ENCODE measurements around the gene MBLAC2. TPM values are rescaled to one million over a fixed set of nuclear protein-coding genes. Genes with fewer than 3 reads are reported as not detected.

Gene MBLAC2
- polyA plus RNA-seq, 1 of the 3 experiments (the other 2 are of a cell fraction) = 2.0 TPM

DNA sequence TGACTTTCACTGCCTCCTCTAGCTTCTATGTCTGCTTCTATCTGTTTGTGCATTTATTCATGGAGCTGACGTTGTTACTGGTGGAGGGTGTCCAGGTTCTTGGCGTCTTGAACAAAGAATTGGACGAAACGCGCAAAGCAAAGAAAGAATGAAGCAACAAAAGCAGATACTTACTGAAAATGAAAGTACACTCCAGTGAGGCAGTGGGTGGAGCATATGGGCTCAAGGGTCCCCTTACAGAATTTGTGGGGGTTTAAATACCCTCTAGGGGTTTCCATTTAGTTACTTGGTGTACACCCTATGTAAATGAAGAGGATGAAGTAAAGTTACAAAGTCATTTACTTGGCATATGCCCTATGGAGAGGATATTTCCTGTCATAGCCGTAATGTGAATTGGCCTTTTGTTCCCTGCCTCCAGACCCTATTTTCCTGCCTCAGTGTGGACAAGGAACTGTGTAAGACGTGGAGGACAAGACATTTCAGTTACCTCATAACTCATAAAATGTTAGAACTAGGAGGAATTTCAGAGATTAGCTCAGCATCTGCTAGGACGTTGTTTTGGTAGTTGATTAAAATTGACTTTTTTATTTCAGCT lies 3.1 kb upstream of the MBLAC2 start:
- Histone ChIP-seq H3K4me1 (ENCODE audit: control insufficient read depth in 1 of 2, insufficient read depth in 2 of 2, low read depth in 1 of 2, low read length in 1 of 2) (peaks cover 4 to 21% of the 10 kb centered on the region in 2 experiments; a peak in 3 of 4 replicates), H3K36me3 (replicated peaks in 1 of 2; ENCODE audit: control insufficient read depth in 1 of 2, insufficient read depth in 2 of 2, low read length in 1 of 2) (no peaks in the 10 kb centered on the region), H3K27ac (ENCODE audit: low read depth in 2 of 2, low read length in 1 of 2) (no peak overlapping the region), H4K20me1 (ENCODE audit: insufficient read depth) (no peaks in the 10 kb centered on the region), H3K4me3 (ENCODE audit: low read depth in 2 of 2, low read length in 1 of 2) (no peak overlapping the region), H3K9me3 (no peaks in the 10 kb centered on the region), H3K9me2 (no peaks in the 10 kb centered on the region), H3K4me2 (no peak overlapping the region), H3K9ac (no peak overlapping the region), H2AFZ (ENCODE audit: low read depth) (no peak overlapping the region), H3K79me2 (ENCODE audit: insufficient read depth) (peaks cover 13% of the 10 kb centered on the region; the same call in 1 of the 2 replicates), H3F3A (replicated peaks; ENCODE audit: insufficient read depth) (no peaks in the 10 kb centered on the region), H3K27me3 (ENCODE audit: insufficient read depth) (no peaks in the 10 kb centered on the region)
- TF ChIP-seq NFIC (IDR thresholded peaks at IDR 0.05; ENCODE audit: borderline replicate concordance) = no peak
- TF ChIP-seq RCOR1 (IDR thresholded peaks at IDR 0.05; ENCODE audit: low read length) = no peak
- no peak for TF ChIP-seq EP300 (IDR thresholded peaks at IDR 0.05; ENCODE audit: borderline replicate concordance in 1 of 2, low read depth in 1 of 2, low read length in 1 of 2)
- no peak for TF ChIP-seq SMC3 (IDR thresholded peaks at IDR 0.05; ENCODE audit: low read depth, low read length)
- CTCF ChIA-PET = interaction anchor here (0.9 to 1.3 kb wide), 2 partner anchors 9 to 53 kb away, joined by 3 read pairs; no protein-coding TSS in a partner anchor
- no peak for DNase-seq
- WGBS (ENCODE audit: low lambda C conversion rate) = 92% methylated on average over 8 of the region's 8 CpGs
- POLR2A ChIA-PET = no interaction called here

DNA sequence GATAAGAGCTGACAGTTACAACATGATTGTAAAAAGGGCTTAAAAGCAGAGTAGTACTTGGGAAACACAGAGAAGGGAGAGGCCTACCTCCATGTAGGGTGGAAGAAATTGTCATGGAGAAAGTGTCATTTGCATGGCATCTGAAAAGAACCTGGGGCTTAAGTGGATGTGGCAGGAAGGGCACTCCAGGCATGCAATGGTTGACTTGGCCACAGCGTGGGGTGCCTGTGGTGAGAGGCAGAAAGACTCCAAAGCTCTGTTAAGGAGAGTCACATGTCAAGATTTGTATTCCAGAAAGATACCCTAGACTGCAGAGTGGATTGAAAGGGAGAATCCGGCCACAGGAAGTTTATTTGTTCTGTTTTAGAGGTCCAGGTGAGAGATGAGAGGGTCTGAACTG lies 2.5 kb upstream of the MBLAC2 start:
- no peaks in the 10 kb centered on the region for H3F3A ChIP-seq (replicated peaks; ENCODE audit: insufficient read depth)
- no peak overlapping the region for H3K9ac ChIP-seq
- H3K36me3 ChIP-seq (replicated peaks in 1 of 2; ENCODE audit: control insufficient read depth in 1 of 2, insufficient read depth in 2 of 2, low read length in 1 of 2) = no peaks in the 10 kb centered on the region
- CTCF ChIA-PET = interaction anchor here (0.6 to 1.3 kb wide), 4 partner anchors 9 to 133 kb away, joined by 3 to 4 read pairs (median 3); partner anchors contain the start of gene LYSMD3
- H3K27me3 ChIP-seq (ENCODE audit: insufficient read depth) = no peaks in the 10 kb centered on the region
- no peak overlapping the region for H3K27ac ChIP-seq (ENCODE audit: low read depth in 2 of 2, low read length in 1 of 2)
- POLR2A ChIA-PET = no interaction called here
- no peaks in the 10 kb centered on the region for H4K20me1 ChIP-seq (ENCODE audit: insufficient read depth)
- H3K4me1 ChIP-seq (ENCODE audit: control insufficient read depth in 1 of 2, insufficient read depth in 2 of 2, low read depth in 1 of 2, low read length in 1 of 2) = peaks cover 7 to 21% of the 10 kb centered on the region in 2 experiments; a peak in 3 of 4 replicates
- peaks cover 19% of the 10 kb centered on the region; the same call in 1 of the 2 replicates for H3K79me2 ChIP-seq (ENCODE audit: insufficient read depth)
- no peaks in the 10 kb centered on the region for H3K9me3 ChIP-seq
- 96% methylated on average over 2 of the region's 2 CpGs for WGBS (ENCODE audit: low lambda C conversion rate)
- TF ChIP-seq SMC3 (IDR thresholded peaks at IDR 0.05; ENCODE audit: low read depth, low read length) (no peak), NFIC (IDR thresholded peaks at IDR 0.05; ENCODE audit: borderline replicate concordance) (no peak), TAF1 (IDR thresholded peaks at IDR 0.05; ENCODE audit: borderline replicate concordance, low read depth, low read length) (no peak), TEAD4 (IDR thresholded peaks at IDR 0.05; ENCODE audit: borderline replicate concordance, insufficient read depth) (no peak), MEF2A (IDR thresholded peaks at IDR 0.05; ENCODE audit: borderline replicate concordance, low read depth) (no peak)
- TF ChIP-seq, protein P1, sequence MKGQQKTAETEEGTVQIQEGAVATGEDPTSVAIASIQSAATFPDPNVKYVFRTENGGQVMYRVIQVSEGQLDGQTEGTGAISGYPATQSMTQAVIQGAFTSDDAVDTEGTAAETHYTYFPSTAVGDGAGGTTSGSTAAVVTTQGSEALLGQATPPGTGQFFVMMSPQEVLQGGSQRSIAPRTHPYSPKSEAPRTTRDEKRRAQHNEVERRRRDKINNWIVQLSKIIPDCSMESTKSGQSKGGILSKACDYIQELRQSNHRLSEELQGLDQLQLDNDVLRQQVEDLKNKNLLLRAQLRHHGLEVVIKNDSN (IDR thresholded peaks at IDR 0.05; ENCODE audit: borderline replicate concordance, low read depth) = no peak
- TF ChIP-seq, protein P2, sequence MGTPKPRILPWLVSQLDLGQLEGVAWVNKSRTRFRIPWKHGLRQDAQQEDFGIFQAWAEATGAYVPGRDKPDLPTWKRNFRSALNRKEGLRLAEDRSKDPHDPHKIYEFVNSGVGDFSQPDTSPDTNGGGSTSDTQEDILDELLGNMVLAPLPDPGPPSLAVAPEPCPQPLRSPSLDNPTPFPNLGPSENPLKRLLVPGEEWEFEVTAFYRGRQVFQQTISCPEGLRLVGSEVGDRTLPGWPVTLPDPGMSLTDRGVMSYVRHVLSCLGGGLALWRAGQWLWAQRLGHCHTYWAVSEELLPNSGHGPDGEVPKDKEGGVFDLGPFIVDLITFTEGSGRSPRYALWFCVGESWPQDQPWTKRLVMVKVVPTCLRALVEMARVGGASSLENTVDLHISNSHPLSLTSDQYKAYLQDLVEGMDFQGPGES (IDR thresholded peaks at IDR 0.05; ENCODE audit: low read depth, low read length) = no peak
- TF ChIP-seq, protein P3, sequence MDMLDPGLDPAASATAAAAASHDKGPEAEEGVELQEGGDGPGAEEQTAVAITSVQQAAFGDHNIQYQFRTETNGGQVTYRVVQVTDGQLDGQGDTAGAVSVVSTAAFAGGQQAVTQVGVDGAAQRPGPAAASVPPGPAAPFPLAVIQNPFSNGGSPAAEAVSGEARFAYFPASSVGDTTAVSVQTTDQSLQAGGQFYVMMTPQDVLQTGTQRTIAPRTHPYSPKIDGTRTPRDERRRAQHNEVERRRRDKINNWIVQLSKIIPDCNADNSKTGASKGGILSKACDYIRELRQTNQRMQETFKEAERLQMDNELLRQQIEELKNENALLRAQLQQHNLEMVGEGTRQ (IDR thresholded peaks at IDR 0.05; ENCODE audit: borderline replicate concordance, low read depth, low read length) = no peak
- TF ChIP-seq, protein P4, sequence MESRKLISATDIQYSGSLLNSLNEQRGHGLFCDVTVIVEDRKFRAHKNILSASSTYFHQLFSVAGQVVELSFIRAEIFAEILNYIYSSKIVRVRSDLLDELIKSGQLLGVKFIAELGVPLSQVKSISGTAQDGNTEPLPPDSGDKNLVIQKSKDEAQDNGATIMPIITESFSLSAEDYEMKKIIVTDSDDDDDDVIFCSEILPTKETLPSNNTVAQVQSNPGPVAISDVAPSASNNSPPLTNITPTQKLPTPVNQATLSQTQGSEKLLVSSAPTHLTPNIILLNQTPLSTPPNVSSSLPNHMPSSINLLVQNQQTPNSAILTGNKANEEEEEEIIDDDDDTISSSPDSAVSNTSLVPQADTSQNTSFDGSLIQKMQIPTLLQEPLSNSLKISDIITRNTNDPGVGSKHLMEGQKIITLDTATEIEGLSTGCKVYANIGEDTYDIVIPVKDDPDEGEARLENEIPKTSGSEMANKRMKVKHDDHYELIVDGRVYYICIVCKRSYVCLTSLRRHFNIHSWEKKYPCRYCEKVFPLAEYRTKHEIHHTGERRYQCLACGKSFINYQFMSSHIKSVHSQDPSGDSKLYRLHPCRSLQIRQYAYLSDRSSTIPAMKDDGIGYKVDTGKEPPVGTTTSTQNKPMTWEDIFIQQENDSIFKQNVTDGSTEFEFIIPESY (IDR thresholded peaks at IDR 0.05; ENCODE audit: borderline replicate concordance, low read depth) = no peak
- no peak overlapping the region for H3K4me2 ChIP-seq
- DNase-seq = no peak
- no peak overlapping the region for H2AFZ ChIP-seq (ENCODE audit: low read depth)
- no peaks in the 10 kb centered on the region for H3K9me2 ChIP-seq
- no peak overlapping the region for H3K4me3 ChIP-seq (ENCODE audit: low read depth in 2 of 2, low read length in 1 of 2)

Measured in SK-N-SH (cell line).